Activated CD8-positive, alpha-beta memory T cell treated with anti-CD3 and anti-CD28 coated beads for 1 hour (primary cell): Measurements from ENCODE around the gene SLC12A7.
"Not testable (repeated sequence)": the region's sequence is repeated elsewhere in the genome, so short reads cannot be mapped to it uniquely, and the experiment has no call there.

Experiments
- DNase-seq, 2 donors: peaks; one replicate each; pipeline ENCODE4 v3.0.0-alpha.2; 2020; ENCODE audit warnings: low read depth in 1 of 2; ENCODE audit errors: extremely low read depth in 1 of 2

Gene SLC12A7

GRCh38 chr5:1011741-1012312, 100.0 kb downstream of the SLC12A7 start:
- DNase-seq: no peak

GRCh38 chr5:1011226-1011631, 100.6 kb downstream of the SLC12A7 start:
- DNase-seq: no peak

- no peak for DNase-seq
Observed at GRCh38 chr5:1010641-1011046, 101.2 kb downstream of the SLC12A7 start.

DNA sequence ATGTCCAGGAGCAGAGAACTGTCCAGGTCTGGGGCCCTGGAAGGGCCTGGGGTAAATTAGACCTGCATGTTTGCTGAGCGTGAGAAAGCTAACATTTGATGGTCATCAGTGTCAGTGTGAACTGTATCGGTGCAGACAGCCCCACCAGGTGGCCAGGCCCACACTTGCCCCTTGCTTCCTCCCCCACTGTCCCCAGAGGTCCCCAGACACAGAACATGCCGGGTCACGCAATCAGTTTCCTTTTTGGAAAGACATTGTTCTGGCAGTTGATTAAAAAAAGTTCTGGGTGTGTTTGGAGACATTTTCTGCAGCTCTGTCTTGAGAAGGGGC, 101.7 kb downstream of the SLC12A7 start:
- no peak for DNase-seq

DNA sequence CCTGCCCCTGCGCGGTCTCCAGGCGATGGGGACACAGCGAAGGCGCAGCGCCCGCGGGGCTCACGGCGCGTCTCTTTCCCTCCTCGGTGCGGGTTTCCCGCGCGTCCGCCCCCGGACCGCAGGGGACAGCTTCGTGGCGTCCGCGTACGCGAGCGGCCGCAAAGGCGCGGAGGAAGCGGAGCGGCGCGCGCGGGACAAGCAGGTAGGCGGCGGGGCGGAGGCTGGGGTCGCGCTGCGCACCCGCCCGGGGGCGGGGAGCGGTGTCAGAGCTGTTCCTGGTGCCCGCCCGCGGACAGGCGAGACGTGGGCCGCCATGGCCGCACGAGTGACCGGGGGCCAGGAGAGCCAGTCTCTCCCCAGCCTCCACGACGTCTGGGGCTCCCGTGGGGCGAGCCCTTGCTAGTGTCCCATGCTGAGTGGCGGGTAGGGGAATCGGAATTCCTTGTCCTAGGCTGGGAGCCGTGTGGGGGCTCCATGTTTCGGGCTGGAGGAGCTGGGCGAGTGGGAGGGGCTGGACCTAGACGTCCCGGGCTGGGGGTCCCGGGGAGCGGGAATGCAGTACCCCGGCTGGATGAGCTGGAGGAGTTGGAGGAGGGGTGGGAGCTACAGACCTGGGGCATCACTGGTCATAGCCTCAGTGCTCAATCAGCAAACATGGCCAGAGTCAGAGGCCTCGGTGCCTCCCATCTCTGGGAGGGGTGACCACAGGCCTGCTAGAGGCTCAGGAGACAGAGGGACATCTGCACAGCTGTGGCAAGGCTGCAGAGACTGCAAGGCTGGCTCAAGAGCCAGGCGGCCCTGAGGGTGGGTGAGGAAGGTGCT, 102.3 kb downstream of the SLC12A7 start:
- DNase-seq: no peak

GRCh38 chr5:1008451-1009358, 103.2 kb downstream of the SLC12A7 start, which contains the start of gene NKD2:
NKD2 (plus strand) TSS chr5:1008802; CDS start chr5:1009058, 256 bp downstream.
- DNase-seq: no peak

GRCh38 chr5:1007681-1008450, 104.0 kb downstream of the SLC12A7 start:
- no peak for DNase-seq

GRCh38 chr5:1007221-1007680, 104.6 kb downstream of the SLC12A7 start:
- no peak for DNase-seq

GRCh38 chr5:1006656-1007071, 105.2 kb downstream of the SLC12A7 start:
- DNase-seq: no peak

DNA sequence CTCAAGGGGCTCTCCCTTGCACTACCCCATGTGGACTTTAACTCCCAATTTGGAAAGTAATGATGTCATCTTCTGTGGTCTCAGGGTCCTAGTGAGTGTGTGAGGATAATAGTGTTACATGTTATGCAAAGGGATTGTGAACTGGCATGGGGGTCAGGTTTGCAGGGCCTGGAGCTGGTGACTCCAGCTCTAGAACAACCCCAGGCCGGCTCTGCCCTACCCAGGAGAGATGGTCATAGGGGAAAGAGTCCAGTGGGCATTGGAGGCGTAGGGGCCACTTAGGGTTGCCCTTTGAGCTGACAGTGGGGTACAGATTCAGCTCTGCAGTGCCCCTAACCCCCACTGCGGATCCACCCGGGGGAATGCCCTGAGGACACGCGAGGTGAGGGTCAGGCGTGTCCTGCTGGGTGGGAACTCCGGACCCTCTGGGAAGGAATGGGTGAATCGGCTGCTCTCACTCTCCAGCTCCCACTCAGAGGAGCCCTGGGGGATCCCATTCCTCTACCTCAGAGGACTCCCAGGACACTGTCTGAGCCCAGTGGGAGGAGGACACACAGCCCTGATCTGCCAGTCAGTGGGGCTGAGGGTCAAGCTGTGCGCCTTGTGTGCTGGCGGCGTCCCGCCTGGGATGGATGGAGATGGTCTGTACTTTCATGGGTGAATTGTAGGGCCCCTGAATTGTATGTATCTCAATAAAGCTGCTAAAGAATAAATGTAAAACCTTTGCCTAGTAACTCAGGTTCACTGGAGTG, 105.8 kb downstream of the SLC12A7 start:
- no peak for DNase-seq

DNA sequence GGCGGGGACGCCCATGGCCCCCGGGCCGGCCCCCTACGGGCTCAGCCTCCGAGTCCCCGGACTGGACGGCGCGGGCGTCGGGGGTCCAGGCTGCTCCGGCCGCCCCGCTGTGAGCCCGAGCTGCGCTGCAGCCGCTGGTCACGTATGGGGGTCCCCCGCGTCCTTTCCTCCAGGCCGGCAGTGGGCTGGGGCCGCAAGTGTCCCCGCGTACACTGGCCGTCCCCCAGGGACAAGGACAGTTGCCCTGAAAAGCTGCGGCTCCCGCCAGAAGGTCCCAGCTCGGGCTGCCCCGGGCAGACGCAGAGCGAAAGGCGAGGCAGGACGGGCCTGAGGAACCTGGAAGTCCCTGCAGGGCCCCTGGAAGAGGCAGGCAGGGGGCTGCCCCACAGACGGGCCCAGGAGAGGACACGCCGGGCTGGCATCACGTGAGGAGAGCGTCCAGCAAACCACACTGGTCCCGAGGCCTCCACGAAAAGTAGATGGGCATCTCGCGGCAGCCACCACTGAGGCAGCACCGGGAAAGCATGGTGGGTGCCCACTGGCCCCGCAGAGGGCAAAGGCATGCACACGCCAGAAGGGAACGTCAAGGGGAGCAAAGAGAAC, 106.5 kb downstream of the SLC12A7 start:
- DNase-seq: no peak

GRCh38 chr5:1004461-1005248, 107.2 kb downstream of the SLC12A7 start:
- DNase-seq: no peak

GRCh38 chr5:1003296-1003937, 108.4 kb downstream of the SLC12A7 start:
- DNase-seq: no peak

DNA sequence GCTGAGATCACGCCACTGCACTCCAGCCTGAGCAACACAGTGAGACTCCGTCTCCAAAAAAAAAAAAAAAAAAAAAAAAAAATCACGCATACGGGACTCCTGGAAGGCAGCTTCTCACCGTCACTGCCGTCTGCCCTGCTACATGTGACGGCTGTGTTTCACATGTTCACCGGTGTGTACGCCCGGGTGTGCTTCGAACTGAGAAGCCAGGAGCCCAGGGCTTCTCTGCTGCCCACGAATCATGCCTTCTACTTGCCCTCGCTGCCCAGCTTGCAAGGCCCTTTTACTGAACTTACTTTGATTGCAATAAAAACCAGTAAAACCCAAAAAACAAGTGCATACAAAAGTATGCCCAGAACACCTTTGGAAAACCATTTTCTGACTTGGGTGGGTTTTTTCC, 109.0 kb downstream of the SLC12A7 start:
- no peak for DNase-seq

- no peak for DNase-seq
Observed at GRCh38 chr5:1002271-1002546, 109.7 kb downstream of the SLC12A7 start.

DNA sequence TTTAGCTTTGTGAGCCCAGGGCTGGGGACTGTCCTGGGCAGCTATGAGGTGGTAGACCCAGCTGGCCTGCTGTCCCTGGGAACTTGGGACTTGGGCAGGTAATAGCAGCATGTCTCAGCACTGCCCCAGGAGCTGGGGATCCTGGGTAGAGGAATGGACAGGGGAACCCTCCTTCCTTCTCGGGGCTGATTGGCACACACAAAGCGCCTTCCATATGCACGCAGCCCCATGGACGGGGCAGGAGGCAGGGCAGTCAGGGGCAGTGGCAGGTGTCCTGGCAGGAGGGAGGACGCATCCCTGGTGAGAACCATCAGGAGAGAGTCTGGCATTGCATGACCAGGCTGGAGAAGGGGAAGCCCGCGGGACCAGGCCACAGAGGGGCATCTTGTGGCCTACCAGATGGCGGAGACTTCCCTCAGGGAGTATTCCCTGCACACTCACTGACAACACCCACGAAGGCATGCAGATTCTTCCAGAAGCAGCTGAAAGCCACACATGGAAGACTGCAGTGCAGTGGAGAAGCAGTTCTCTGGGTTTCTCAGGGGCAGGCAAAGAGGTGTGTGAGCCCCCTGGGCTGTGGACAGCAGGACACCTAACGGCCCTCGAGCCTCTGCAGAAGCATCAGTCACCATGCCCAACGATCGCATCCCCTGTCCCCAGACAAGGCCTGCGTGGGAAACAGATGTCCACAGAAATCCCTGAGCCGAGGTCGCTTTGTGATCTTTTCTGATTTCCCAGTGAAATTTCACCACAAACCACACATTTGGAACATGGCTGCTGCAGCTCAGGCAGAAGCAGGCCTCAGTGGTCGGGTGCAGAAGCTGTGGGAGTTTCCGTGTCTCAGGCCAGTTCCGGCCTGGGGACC, 110.2 kb downstream of the SLC12A7 start:
- DNase-seq: no peak

DNA sequence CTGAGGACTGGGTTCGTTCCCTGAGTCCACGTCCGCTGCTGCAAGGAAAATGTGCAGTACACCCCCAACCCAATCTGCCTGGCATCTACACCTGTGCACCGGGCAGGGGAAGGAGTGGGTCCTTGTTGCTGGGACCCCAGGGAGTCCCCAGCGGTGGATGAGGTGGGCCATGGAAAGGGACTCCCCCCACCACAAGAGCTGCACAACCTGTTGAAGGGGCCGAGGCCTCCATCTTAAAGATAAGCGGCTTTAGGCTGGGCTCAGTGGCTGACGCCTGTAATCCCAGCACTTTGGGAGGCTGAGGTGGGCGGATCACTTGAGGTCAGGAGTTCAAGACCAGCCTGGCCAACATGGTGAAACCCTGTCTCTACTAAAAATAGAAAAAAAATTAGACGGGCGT, 111.0 kb downstream of the SLC12A7 start:
- not testable (repeated sequence) for DNase-seq
